K562 (cell line): ENCODE data around the gene EXOC3L1. TPM values are rescaled to one million over a fixed set of nuclear protein-coding genes. Genes with fewer than 3 reads are reported as not detected.

Experiments
- ATAC-seq: fragments of 200-7000 bp; cut with Tn5 transposase; 3 replicates; pipeline ENCODE4 v1.9.1; 2020; ENCODE audit warnings: moderate library complexity
- BruUV-seq: library from RNA; stranded (reverse); fragments of 400-500 nt; replicated peaks from 2 replicates; lab custom pipeline; 2021; lab: Mats Ljungman, UMichigan
- CTCF ChIA-PET: fragments of 300-600 bp; formaldehyde crosslinking; extraction: SDS; loops from one replicate; lab custom pipeline; 2021; ENCODE audit warnings: low intra/inter-chr PET ratio; lab: Yijun Ruan, JAX
- POLR2A ChIA-PET: fragments of 300-600, 350-650 bp; sonication (Branson Sonifier 250); formaldehyde crosslinking; extraction: SDS; loops from one replicate; lab custom pipeline; 2021; ENCODE audit warnings: antibody characterized with exemption, inconsistent platforms; lab: Yijun Ruan, JAX
- DNase-seq, 4 experiments: peaks; one replicate each; pipeline versions ENCODE4 v3.0.0 to v3.0.0-alpha.2; 2011 to 2018; ENCODE audit warnings: low spot score in 3 of 4, mixed read lengths in 3 of 4; ENCODE audit errors: extremely low read depth in 1 of 4
- FAIRE-seq: peaks from 2 replicates; lab custom pipeline; 2011; peaks lifted over from hg19 to GRCh38; lab: Jason Lieb, UNC
- H2AFZ ChIP-seq: 2 replicates; pipeline ENCODE4 v1.6.0; 2011; ENCODE audit warnings: low read depth, low read length, control low read depth, inconsistent platforms
- H3K27ac ChIP-seq: fragments of 200-600 bp; 3 replicates; pipeline ENCODE4 v1.8.0; 2011; ENCODE audit warnings: low read depth, mild to moderate bottlenecking, control low read depth, inconsistent platforms, low read length, moderate library complexity, mixed read lengths; ENCODE audit errors: extremely low read depth
- H3K27me3 ChIP-seq, 2 experiments: fragments of 300-600 bp in 1 of 2; 2 replicates in 1 of 2; 3 replicates in 1 of 2; pipeline versions ENCODE4 v1.6.0 to v1.8.0; 2011; ENCODE audit warnings: inconsistent platforms in 2 of 2, low read length in 2 of 2, mild to moderate bottlenecking in 1 of 2, mixed read lengths in 1 of 2, moderate library complexity in 1 of 2; ENCODE audit not compliant: control insufficient read depth in 2 of 2, insufficient read depth in 2 of 2
- H3K36me3 ChIP-seq: fragments of 300-600 bp; 3 replicates; pipeline ENCODE4 v1.8.0; 2011; ENCODE audit warnings: mild to moderate bottlenecking, low read length, inconsistent platforms; ENCODE audit not compliant: control insufficient read depth, insufficient read depth
- H3K4me1 ChIP-seq, 2 experiments: fragments of 200-600 bp in 1 of 2; replicated peaks in 1 of 2; 2 replicates in 1 of 2; 3 replicates in 1 of 2; pipeline versions ENCODE4 v1.5.1 to v1.8.0; 2011; ENCODE audit warnings: inconsistent platforms in 2 of 2, low read length in 2 of 2, mild to moderate bottlenecking in 1 of 2, mixed read lengths in 1 of 2, moderate library complexity in 1 of 2; ENCODE audit not compliant: control insufficient read depth in 2 of 2, insufficient read depth in 2 of 2
- H3K4me2 ChIP-seq: 2 replicates; pipeline ENCODE4 v1.6.1; 2011; ENCODE audit warnings: low read length, control low read depth, inconsistent platforms, mixed read lengths; ENCODE audit not compliant: insufficient read depth
- H3K4me3 ChIP-seq: fragments of 200-600 bp; sonication (generic), shearing (Covaris generic); 2 replicates; pipeline ENCODE4 v1.5.1; 2016; ENCODE audit warnings: control low read depth, inconsistent platforms
- H3K79me2 ChIP-seq: fragments of 200-600 bp; 3 replicates; pipeline ENCODE4 v1.8.0; 2011; ENCODE audit warnings: low read length, inconsistent platforms; ENCODE audit not compliant: control insufficient read depth, insufficient read depth
- H3K9ac ChIP-seq, 2 experiments: 2 replicates each; pipeline versions ENCODE4 v1.6.0 to v1.6.1; 2011; ENCODE audit warnings: low read depth in 2 of 2, low read length in 2 of 2, control low read depth in 1 of 2, inconsistent platforms in 1 of 2, mild to moderate bottlenecking in 1 of 2, mixed read lengths in 1 of 2; ENCODE audit not compliant: insufficient read depth in 1 of 2
- H3K9me1 ChIP-seq: one replicate; pipeline ENCODE4 v1.6.0; 2011; ENCODE audit warnings: inconsistent platforms, mild to moderate bottlenecking, low read length, moderate library complexity; ENCODE audit not compliant: control insufficient read depth, insufficient read depth
- H3K9me3 ChIP-seq: replicated peaks from 2 replicates; pipeline ENCODE4 v1.5.1; 2011; ENCODE audit warnings: low read depth, low read length, inconsistent platforms; ENCODE audit not compliant: control insufficient read depth, insufficient read depth
- H4K20me1 ChIP-seq: replicated peaks from 2 replicates; pipeline ENCODE4 v1.6.1; 2011; ENCODE audit warnings: low read length, inconsistent platforms, mixed read lengths; ENCODE audit not compliant: control insufficient read depth, insufficient read depth
- ESRRA ChIP-seq: fragments of 450-650 bp; IDR thresholded peaks from 2 replicates; pipeline ENCODE4 v1.6.1; 2014; ENCODE audit warnings: low read depth, mild to moderate bottlenecking, moderate library complexity, borderline replicate concordance
- POLR2A ChIP-seq: fragments of 450-650 bp; conservative IDR thresholded peaks from 2 replicates; pipeline ENCODE4 v1.6.1; 2016
- RBM34 ChIP-seq: fragments of 200-400 bp; formaldehyde crosslinking; IDR thresholded peaks from 2 replicates; pipeline ENCODE4 v1.6.1; 2018; ENCODE audit warnings: low read length, borderline replicate concordance; ENCODE audit not compliant: insufficient read depth
- SAFB2 ChIP-seq: fragments of 200-400 bp; formaldehyde crosslinking; IDR thresholded peaks from 2 replicates; pipeline ENCODE4 v1.6.1; 2018; ENCODE audit warnings: borderline replicate concordance, low read length, low read depth, moderate library complexity; ENCODE audit not compliant: severe bottlenecking
- SIRT6 ChIP-seq: IDR thresholded peaks from one replicate; pipeline ENCODE4 v1.6.1; 2012; ENCODE audit warnings: low read depth, mild to moderate bottlenecking, control low read depth, inconsistent platforms, low read length, moderate library complexity
- SUPT5H ChIP-seq: fragments of 450-650 bp; IDR thresholded peaks from 2 replicates; pipeline ENCODE4 v1.6.1; 2016
- ZNF175 ChIP-seq: fragments of 200-800 bp; sonication (Bioruptor generic); IDR thresholded peaks from 2 replicates; pipeline ENCODE4 v1.6.1; 2016; ENCODE audit warnings: low read depth, mild to moderate bottlenecking, missing genetic modification characterization, missing compliant biosample characterization
- WGBS: fragments of 100-300 bp; shearing (Covaris generic); methylation state at CpG from one replicate; pipeline ENCODE4 v1.1.6; 2016; ENCODE audit warnings: low coverage, mixed read lengths; ENCODE audit not compliant: insufficient coverage; ENCODE audit errors: missing lambda C conversion rate; 5-methylcytosine and 5-hydroxymethylcytosine counted together
- in situ Hi-C: fragments of 300-500 bp; cut with MboI; formaldehyde crosslinking; loops from 4 replicates; pipeline ENCODE4 v1.15.0; 2018; ENCODE audit warnings: inconsistent platforms, mixed read lengths
- intact Hi-C: fragments of 100-400 bp; cut with micrococcal nuclease; formaldehyde crosslinking; loops from 2 replicates; pipeline ENCODE4 v1.14.2; 2022
- polyA plus RNA-seq, 8 experiments: library from polyadenylated mRNA; depleted of rRNA in 4 of 8; stranded (reverse) in 5 of 8; unstranded in 3 of 8; fragments of >200 nt; fragmentation: Nextera tagmentation in 2 of 8; fragmentation: Illumina TruSeq in 1 of 8; extraction: Ambion mirVana in 2 of 8; extraction: Trizol in 1 of 8; gene quantifications; 2 replicates each; pipeline versions ENCODE4 v1.2.1 to v1.2.3, GENCODE V29; 2011 to 2014; ENCODE audit warnings: inconsistent platforms in 1 of 8, missing spikeins in 1 of 8
- total RNA-seq, 7 experiments: library from RNA; depleted of rRNA in 6 of 7; stranded (reverse); fragments of >200 nt in 6 of 7; fragmentation: Illumina TruSeq in 2 of 7; extraction: Trizol in 2 of 7; gene quantifications; 2 replicates each; pipeline versions ENCODE4 v1.2.1 to v1.2.3, GENCODE V29; 2011 to 2021; ENCODE audit warnings: low replicate concordance in 1 of 7
- TF ChIP-seq, protein P1 (sequence below): fragments of 200-800 bp; sonication (Bioruptor generic); IDR thresholded peaks from 2 replicates; pipeline ENCODE4 v1.6.1; 2016; ENCODE audit warnings: missing genetic modification characterization, missing compliant biosample characterization
- TF ChIP-seq, protein P2 (sequence below): fragments of 250-450 bp; sonication (Bioruptor Pico); IDR thresholded peaks from 2 replicates; pipeline ENCODE4 v1.4.0; 2020; ENCODE audit warnings: mild to moderate bottlenecking
- TF ChIP-seq, protein P3 (sequence below): fragments of 450-650 bp; formaldehyde crosslinking; IDR thresholded peaks from 2 replicates; pipeline ENCODE4 v1.4.0; 2022; ENCODE audit warnings: missing genetic modification characterization

The EXOC3L1 gene
- total and polyA plus RNA-seq, 9 of the 15 experiments (the other 6 are each of a cell fraction or from before 2014, with no cell fraction given): 0.08 TPM; not detected in 8

DNA sequence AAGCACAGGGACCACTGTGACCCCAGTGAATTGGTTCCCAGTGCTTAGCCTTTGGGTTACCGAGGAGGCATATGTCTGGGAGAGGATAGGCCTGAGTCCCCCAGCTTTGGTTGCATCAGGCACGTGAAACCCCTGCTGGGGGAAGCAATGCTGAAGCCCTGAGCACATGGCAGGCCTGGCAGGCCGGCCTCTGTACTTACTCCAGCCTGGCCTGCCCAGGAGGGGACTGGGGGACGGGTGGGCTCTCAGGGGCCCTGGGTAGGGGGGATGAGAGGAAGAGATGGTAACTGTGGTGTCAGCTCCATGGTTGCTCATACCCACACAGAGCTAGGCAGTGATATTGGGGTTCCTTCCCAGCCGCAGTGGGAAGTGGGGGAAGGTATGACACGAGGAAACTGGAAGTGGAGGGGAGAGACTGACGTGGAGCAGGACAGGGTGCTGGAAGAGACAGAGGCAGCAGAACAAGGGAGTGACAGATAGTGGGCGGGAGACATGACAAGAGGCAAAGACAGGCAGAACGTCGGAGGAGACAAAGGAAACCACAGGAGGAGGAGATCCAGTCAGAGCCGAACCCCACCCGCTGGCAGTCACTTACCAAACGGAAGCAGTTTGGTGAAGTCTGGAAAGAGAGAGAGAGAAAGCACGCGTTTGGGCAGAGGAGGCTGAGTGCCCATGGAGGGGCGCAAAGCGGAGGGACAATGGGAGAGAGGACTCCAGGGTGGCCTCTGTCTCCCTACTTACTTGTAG, 46.1 kb upstream of the EXOC3L1 start:
- peaks cover 20 to 33% of the 10 kb centered on the region in 2 experiments for H3K4me1 ChIP-seq
- ATAC-seq (no peak), FAIRE-seq (peak; percentile 19), DNase-seq (peak in 2 of 4 experiments; percentile 23 to 35)
- CTCF ChIA-PET: interaction anchor here (0.6 kb wide), 1 partner anchor 208 kb away, joined by 5 read pairs; no protein-coding TSS in a partner anchor
- H3K4me3 ChIP-seq: no peak overlapping the region
- no peaks in the 10 kb centered on the region for H3K9me1 ChIP-seq
- peaks cover 25% of the 10 kb centered on the region for H3K79me2 ChIP-seq
- no TSS peak for BruUV-seq
- 57% methylated on average over 15 of the region's 17 CpGs for WGBS
- no peaks in the 10 kb centered on the region for H3K9me3 ChIP-seq
- intact Hi-C loops (loop anchor here (5.0 kb wide), 1 partner anchor 41 kb away; the partner anchor contains the start of gene PLEKHG4), in situ Hi-C loops (no loop called here)
- H2AFZ ChIP-seq: no peak overlapping the region
- H3K36me3 ChIP-seq: peaks cover 89% of the 10 kb centered on the region; the same call in 2 of the 3 replicates
- peak overlapping the region; percentile 48 for H3K4me2 ChIP-seq
- H4K20me1 ChIP-seq: peaks cover 4% of the 10 kb centered on the region
- peak overlapping the region in 1 of 2 experiments; percentile 33; a peak in 2 of 4 replicates for H3K9ac ChIP-seq
- no peaks in the 10 kb centered on the region for H3K27me3 ChIP-seq
- POLR2A ChIA-PET: interaction anchor here (0.6 to 4.3 kb wide), 7 partner anchors 9 to 74 kb away, joined by 3 to 31 read pairs (median 4); partner anchors contain the start of genes SLC9A5 and TMEM208
- H3K27ac ChIP-seq: peak overlapping the region; percentile 43; the same call in 2 of the 3 replicates
- TF ChIP-seq, protein P1, sequence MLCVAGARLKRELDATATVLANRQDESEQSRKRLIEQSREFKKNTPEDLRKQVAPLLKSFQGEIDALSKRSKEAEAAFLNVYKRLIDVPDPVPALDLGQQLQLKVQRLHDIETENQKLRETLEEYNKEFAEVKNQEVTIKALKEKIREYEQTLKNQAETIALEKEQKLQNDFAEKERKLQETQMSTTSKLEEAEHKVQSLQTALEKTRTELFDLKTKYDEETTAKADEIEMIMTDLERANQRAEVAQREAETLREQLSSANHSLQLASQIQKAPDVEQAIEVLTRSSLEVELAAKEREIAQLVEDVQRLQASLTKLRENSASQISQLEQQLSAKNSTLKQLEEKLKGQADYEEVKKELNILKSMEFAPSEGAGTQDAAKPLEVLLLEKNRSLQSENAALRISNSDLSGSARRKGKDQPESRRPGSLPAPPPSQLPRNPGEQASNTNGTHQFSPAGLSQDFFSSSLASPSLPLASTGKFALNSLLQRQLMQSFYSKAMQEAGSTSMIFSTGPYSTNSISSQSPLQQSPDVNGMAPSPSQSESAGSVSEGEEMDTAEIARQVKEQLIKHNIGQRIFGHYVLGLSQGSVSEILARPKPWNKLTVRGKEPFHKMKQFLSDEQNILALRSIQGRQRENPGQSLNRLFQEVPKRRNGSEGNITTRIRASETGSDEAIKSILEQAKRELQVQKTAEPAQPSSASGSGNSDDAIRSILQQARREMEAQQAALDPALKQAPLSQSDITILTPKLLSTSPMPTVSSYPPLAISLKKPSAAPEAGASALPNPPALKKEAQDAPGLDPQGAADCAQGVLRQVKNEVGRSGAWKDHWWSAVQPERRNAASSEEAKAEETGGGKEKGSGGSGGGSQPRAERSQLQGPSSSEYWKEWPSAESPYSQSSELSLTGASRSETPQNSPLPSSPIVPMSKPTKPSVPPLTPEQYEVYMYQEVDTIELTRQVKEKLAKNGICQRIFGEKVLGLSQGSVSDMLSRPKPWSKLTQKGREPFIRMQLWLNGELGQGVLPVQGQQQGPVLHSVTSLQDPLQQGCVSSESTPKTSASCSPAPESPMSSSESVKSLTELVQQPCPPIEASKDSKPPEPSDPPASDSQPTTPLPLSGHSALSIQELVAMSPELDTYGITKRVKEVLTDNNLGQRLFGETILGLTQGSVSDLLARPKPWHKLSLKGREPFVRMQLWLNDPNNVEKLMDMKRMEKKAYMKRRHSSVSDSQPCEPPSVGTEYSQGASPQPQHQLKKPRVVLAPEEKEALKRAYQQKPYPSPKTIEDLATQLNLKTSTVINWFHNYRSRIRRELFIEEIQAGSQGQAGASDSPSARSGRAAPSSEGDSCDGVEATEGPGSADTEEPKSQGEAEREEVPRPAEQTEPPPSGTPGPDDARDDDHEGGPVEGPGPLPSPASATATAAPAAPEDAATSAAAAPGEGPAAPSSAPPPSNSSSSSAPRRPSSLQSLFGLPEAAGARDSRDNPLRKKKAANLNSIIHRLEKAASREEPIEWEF (CRISPR knock-in tag): no peak
- TF ChIP-seq, protein P2, sequence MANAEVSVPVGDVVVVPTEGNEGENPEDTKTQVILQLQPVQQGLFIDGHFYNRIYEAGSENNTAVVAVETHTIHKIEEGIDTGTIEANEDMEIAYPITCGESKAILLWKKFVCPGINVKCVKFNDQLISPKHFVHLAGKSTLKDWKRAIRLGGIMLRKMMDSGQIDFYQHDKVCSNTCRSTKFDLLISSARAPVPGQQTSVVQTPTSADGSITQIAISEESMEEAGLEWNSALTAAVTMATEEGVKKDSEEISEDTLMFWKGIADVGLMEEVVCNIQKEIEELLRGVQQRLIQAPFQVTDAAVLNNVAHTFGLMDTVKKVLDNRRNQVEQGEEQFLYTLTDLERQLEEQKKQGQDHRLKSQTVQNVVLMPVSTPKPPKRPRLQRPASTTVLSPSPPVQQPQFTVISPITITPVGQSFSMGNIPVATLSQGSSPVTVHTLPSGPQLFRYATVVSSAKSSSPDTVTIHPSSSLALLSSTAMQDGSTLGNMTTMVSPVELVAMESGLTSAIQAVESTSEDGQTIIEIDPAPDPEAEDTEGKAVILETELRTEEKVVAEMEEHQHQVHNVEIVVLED (CRISPR knock-in tag): no peak
- TF ChIP-seq POLR2A (peak; percentile 33; the same call in 1 of the 2 replicates), ZNF175 (CRISPR knock-in tag) (no peak), RBM34 (no peak), ESRRA (no peak), SIRT6 (no peak), SAFB2 (no peak), SUPT5H (peak; percentile 25; the same call in 1 of the 2 replicates)
- TF ChIP-seq, protein P3, sequence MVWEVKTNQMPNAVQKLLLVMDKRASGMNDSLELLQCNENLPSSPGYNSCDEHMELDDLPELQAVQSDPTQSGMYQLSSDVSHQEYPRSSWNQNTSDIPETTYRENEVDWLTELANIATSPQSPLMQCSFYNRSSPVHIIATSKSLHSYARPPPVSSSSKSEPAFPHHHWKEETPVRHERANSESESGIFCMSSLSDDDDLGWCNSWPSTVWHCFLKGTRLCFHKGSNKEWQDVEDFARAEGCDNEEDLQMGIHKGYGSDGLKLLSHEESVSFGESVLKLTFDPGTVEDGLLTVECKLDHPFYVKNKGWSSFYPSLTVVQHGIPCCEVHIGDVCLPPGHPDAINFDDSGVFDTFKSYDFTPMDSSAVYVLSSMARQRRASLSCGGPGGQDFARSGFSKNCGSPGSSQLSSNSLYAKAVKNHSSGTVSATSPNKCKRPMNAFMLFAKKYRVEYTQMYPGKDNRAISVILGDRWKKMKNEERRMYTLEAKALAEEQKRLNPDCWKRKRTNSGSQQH (CRISPR knock-in tag): 0 out of 2 replicates have a peak, but pooled peaks have one; percentile 52
